NCI-H2171 (cell line): ENCODE data around the gene SSPN.
"Not testable (repeated sequence)": the region's sequence is repeated elsewhere in the genome, so short reads cannot be mapped to it uniquely, and the experiment has no call there.

Experiments used
- DNase-seq: peaks from one replicate; lab custom pipeline; 2025; lab: John Stamatoyannopoulos, UW

SSPN gene

DNA sequence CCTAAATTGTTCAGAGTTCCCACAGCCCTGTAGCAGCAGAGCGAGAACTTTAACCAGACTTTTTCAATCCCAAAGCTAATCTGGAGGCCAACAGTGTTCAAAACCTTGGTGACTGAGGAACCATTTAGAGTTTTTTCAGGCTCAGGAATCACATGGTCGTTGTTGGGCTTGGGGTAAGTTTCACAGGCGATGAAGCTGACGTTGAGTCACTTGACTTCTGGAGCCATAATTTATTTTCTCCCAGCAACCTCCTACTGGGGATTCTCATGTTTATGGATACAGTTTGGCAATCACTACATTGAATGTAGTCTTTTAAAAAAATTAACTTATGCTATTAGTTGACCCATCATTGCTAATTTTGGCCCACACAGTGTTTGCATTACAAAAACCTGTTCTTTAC is 34.5 kb downstream of the SSPN start:
- no peak for DNase-seq

DNA sequence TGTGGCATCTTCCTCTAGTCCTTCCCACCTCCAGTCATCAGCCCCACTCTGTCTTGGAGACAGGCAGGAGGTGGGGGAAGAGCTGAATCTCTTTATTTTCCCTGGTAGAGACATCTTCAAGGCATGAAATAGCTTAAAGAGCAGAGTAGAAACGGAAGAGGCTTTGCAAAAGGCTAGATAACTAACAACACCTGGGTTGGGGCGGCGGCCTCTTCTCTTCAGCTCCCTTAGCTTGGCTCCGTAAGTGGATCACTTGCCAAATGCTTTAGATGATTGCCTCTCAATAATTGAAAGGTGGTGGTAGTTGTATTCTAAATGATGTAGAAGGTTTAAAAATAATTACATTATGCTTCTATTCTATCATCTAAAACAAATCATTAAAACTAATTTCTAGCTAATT is 36.1 kb downstream of the SSPN start:
- no peak for DNase-seq

GRCh38 chr12:26231921-26232320 is 36.5 kb downstream of the SSPN start:
- DNase-seq = no peak

GRCh38 chr12:26233631-26234030 is 38.3 kb downstream of the SSPN start:
- peak; percentile 69 for DNase-seq

- DNase-seq = not testable (repeated sequence)
These were observed 40.1 kb downstream of the SSPN start for GRCh38 chr12:26235465-26235864.

DNA sequence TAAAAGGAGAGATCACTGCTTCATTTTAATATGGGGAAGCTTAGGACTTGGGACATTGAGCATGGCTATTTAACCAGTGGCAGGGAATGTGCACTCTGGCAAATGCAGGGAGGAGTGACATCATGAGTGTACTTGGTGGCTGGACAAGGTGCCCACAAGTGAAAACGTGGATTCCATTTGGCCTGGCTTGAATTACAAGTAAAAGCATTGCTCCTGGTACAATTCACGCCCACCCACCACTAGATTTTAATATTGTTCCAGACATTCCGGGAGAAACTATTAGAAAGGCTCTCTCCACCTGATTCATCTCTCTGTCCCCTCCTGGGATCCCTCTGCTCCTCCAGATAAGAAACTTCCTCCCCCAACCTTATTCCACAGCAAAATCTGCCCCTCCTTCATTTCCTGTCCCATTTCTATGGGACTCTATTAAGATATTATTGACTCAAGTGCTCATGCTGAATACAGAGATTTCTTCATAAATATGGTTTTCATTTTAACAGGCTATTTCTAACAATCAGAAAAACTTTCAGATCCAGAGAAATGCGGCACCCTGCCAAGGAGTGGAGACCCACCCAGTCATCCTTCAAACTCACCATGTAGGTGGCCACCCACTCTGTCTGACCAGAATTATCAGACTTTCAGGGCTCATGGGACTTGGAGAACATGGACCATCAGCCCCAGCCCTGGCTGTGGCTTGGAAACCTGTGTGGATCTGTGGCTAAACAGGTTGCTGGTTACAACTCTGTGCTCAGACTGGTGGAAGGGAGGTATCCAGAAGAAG is 43.2 kb downstream of the SSPN start:
- DNase-seq = no peak

- no peak for DNase-seq
These were observed 43.9 kb downstream of the SSPN start for GRCh38 chr12:26239122-26239851.

- no peak for DNase-seq
These were observed 44.8 kb downstream of the SSPN start for GRCh38 chr12:26239852-26240815.

GRCh38 chr12:26241080-26241479 is 45.7 kb downstream of the SSPN start:
- no peak for DNase-seq

DNA sequence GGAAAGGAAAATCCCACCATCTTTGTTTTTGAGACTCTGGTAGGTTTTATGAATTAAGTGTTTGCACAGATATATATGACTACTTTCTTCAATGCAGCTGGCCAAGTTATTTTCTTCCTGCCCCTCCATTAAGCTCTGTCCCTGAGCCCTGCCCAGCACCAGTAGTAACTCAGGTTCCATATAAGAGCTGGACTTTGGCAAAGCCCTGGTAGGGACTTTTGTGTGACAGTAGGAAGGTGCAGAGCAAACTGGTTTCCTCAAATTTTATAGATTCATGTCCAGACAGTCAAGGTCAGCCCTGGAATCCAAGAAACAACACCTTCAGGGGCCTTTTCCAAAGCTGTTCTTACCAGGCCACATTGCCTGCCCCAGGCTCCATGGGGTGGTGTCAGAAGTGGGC is 47.3 kb downstream of the SSPN start:
- DNase-seq = no peak

DNA sequence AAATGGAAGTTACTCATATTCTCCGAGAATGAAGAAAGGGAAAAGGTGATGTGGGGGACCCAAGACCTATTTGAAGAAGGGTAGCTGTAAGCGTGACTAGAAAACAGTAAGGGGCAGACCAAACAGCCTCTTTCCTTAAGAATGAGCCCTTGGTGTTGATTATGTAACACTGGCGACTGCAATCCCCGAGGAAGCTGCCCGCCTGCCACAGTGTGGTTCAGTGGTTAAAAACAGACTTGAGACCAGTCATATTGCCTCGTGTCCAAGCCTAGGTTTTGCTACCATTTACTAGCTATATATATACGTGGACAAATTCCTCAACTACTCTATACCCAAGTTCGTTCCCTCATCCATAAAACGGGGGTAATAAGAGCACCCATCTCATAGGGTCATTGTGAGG is 49.1 kb downstream of the SSPN start:
- DNase-seq = no peak

- no peak for DNase-seq
These were observed 50.0 kb downstream of the SSPN start for GRCh38 chr12:26245175-26245942.

DNA sequence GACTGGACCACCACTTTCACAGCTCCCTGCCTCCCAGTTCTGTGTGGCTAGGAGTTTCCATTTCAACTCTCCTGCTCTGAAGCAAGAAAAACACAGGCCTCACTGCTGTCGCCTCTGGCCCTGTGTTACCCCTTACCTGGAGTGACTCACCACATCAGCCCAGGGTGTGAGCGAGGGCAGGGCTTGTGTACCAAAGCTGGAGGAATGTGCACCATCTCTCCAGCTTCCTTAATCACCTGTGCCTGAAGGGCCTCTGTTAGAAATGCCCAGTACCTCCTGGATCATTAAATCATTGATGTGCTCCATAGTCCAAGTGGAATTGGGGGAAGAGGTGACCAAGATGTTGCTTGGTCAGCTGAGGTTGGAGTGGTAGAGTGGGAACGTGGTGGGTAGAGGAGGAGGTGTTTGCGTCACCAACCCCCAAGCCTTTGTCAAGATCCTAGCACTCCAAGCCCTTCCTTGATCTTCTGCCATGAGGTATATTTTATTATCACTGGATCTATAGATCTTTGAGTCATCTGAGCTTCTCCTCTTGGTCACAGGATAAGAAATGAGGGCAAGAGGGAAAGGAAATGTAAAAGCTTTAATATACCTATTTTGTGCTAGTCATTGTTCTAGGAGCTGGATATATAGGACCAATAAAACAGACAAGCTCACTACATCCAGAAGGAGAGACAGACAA is 51.3 kb downstream of the SSPN start:
- DNase-seq = no peak

DNA sequence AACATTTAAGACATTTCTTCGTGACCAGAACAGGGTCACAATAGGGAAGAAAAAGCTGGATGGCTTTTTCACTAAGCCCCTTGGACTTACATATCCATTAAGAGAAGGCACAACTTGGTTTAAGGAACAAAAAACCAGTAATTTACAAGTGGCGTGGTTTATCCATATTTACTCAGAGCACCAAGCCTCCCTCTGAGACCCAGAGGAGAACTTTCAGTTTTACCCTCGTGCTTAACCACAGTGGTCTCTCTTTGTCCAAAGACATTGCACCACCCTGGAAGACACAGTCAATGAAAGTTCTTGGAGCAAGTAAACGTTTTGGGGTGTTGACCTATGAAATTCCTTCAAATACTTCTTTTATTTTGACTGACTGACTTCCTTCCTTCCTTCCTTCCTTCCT is 52.5 kb downstream of the SSPN start:
- DNase-seq = no peak

DNA sequence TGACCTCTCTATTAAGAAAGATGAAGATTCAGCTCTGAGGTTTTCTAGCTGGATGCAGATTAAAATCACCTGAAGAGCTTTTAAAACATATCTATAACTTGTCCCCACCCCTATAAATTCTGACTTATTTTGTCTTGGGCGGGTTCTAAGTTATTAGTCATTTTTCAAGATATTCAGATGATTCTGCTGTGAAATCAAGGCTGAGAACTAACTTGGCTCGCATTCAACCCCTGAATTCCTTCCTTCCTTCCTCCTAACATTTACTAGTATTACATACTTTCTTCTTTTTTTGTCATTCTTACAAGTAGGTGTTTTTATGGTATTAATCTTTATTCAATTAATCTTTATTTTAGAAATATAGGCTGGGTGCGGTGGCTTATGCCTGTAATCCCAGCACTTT is 55.4 kb downstream of the SSPN start:
- DNase-seq = no peak

DNA sequence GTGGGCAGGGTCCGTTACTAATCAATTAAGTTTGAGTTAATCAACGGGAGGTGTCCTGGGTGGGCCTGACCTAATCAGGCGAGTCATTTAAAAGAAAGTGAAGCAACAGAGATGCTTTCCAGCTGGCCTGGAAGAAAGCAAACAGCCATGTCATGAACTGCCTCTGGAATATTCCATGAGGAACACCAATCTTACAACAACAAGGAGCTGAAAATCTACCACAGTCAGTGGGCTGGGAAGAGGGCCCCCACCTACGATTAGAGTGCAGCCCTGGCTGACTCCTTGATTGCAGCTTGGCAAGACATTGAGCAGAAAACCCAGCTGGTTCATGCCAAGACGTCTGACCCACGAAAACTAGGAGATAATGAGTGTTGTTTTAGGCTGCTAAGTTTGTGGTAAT is 56.2 kb downstream of the SSPN start:
- no peak for DNase-seq

DNA sequence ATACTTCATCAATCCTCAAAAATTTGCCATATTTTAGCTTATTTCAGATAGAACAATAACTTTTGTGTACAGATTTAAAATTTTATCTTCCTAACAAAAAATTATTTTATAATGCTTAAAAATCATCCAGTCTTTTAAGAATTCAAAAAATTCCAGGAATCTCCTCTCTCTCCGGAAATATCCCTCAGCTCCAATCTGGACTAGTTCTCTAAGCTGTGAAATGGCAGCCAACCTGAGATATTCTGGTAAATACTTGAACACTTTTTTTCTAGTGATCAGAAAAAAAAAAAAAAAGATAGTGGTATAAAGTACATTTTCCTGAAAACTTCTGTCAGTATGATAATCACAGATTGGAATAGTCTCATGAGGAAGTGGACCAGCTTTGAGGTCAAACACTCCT is 57.6 kb downstream of the SSPN start:
- no peak for DNase-seq

DNA sequence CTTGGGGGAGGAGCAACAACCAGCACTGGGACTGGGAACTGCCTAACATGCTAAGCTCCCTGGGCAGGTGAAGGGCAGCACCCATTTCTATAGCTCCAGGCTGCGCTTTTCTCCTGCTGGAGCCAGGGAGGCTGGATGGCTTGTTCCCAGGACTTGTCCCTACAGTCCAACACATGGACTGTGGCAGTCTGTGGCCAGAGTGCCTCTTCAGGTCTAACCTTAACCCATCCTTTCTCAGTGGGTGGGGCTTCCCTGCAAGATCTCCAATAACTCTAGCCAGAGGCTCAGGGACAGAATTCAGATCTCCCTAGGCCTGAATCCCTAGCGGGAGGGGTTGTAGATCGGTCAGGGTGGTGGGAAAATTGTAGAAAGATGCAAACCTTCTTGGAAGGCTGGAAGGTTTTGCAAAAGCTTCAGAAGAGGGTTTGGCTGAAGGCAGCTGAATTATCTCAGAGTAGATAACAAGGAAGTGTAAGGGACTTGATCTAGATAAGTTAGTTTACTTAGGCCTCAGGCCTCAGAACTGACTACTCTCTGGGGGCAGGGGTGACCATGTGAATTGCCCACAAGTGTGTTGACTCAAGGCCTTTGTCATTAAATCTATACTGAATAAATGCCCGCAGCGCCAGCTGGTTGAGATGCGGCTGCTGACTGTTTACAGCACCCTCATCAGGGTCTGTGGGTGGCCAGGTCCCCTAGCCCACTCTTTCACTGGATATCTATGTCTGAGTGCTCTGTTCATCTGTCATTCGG is 60.7 kb downstream of the SSPN start:
- no peak for DNase-seq

GRCh38 chr12:26264215-26264838 is 69.0 kb downstream of the SSPN start:
- no peak for DNase-seq

DNA sequence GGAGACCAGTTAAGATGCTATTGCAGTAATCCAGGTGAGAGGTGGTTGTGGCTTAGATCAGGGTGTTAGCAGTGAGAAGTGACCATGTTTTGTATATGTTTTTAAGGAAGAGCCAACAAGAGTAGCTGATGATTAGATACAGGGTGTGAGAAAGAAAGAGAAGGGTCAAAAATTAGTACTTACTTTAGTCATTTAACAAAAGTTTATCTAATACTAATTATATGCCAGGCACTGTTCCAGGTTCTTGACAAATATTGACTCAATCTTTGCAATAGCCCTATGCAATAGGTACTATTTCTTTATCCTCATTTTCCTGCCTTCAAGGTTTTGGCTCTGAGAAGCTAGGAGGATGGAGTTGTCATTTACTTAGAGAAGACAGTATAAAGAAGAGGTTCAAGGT is 70.2 kb downstream of the SSPN start:
- DNase-seq = no peak
